H1 (cell line): Measurements from ENCODE around the gene KCND3. TPM values are rescaled to one million over a fixed set of nuclear protein-coding genes. Genes with fewer than 3 reads are reported as not detected.

Experiments
- CTCF ChIA-PET: fragments of 300-600 bp; sonication (Branson Sonifier 250); formaldehyde crosslinking; loops from one replicate; lab custom pipeline; 2021; ENCODE audit not compliant: partially characterized antibody; lab: Charles Lee
- POLR2A ChIA-PET: fragments of 300-600 bp; sonication (Branson Sonifier 250); formaldehyde crosslinking; loops from one replicate; lab custom pipeline; 2021; ENCODE audit warnings: inconsistent platforms; ENCODE audit not compliant: partially characterized antibody; lab: Charles Lee
- DNase-seq, 2 experiments: peaks; one replicate each; pipeline versions ENCODE4 v3.0.0 to v3.0.0-alpha.2; 2010 to 2022; ENCODE audit warnings: low spot score in 2 of 2, low read depth in 1 of 2, mixed read lengths in 1 of 2
- FAIRE-seq: peaks from 2 replicates; lab custom pipeline; 2011; peaks lifted over from hg19 to GRCh38; lab: Jason Lieb, UNC
- H2AFZ ChIP-seq: 2 replicates; pipeline ENCODE4 v1.8.1; 2012; ENCODE audit warnings: low read length, inconsistent platforms
- H2AK5ac ChIP-seq: 2 replicates; pipeline ENCODE4 v1.6.1; 2013; ENCODE audit warnings: low read depth, low read length
- H2BK120ac ChIP-seq: replicated peaks from 2 replicates; pipeline ENCODE3; 2013; ENCODE audit warnings: low read depth, low read length, inconsistent platforms
- H2BK12ac ChIP-seq: 2 replicates; pipeline ENCODE4 v1.6.1; 2013; ENCODE audit warnings: low read depth, low read length
- H2BK15ac ChIP-seq: 2 replicates; pipeline ENCODE4 v1.6.1; 2013; ENCODE audit warnings: low read length
- H2BK20ac ChIP-seq: 2 replicates; pipeline ENCODE4 v1.6.1; 2013; ENCODE audit warnings: low read length
- H2BK5ac ChIP-seq: 2 replicates; pipeline ENCODE4 v1.6.1; 2013; ENCODE audit warnings: low read depth, low read length
- H3K14ac ChIP-seq: 2 replicates; pipeline ENCODE4 v1.6.1; 2013; ENCODE audit warnings: inconsistent platforms; ENCODE audit not compliant: insufficient read length
- H3K18ac ChIP-seq: 2 replicates; pipeline ENCODE4 v1.6.1; 2013; ENCODE audit warnings: low read length; ENCODE audit errors: extremely low read depth
- H3K23ac ChIP-seq: 2 replicates; pipeline ENCODE4 v1.6.1; 2013; ENCODE audit warnings: inconsistent platforms; ENCODE audit not compliant: insufficient read length
- H3K23me2 ChIP-seq: 2 replicates; pipeline ENCODE4 v1.6.1; 2013; ENCODE audit warnings: low read depth, low read length
- H3K27ac ChIP-seq: 2 replicates; pipeline ENCODE4 v1.6.1; 2011; ENCODE audit warnings: low read depth, low read length, inconsistent platforms
- H3K27me3 ChIP-seq, 4 experiments: replicated peaks in 1 of 4; 1 replicate in 1 of 4; 2 replicates in 3 of 4; pipeline versions ENCODE4 v1.6.1 to v1.8.1; 2011 to 2013; ENCODE audit warnings: low read length in 3 of 4, mild to moderate bottlenecking in 3 of 4, inconsistent platforms in 2 of 4, mixed read lengths in 2 of 4, moderate library complexity in 1 of 4; ENCODE audit not compliant: control insufficient read depth in 3 of 4, insufficient read depth in 3 of 4; ENCODE audit errors: extremely low read depth in 1 of 4
- H3K36me3 ChIP-seq, 4 experiments: 2 replicates each; pipeline versions ENCODE4 v1.6.1 to v1.8.1; 2011 to 2013; ENCODE audit warnings: mild to moderate bottlenecking in 4 of 4, low read length in 3 of 4, moderate library complexity in 2 of 4, control low read depth in 1 of 4, inconsistent platforms in 1 of 4; ENCODE audit not compliant: insufficient read depth in 4 of 4, control insufficient read depth in 2 of 4
- H3K4ac ChIP-seq: replicated peaks from 2 replicates; pipeline ENCODE3; 2013; ENCODE audit warnings: low read length, low read depth, mixed read lengths, inconsistent platforms; ENCODE audit not compliant: insufficient read length
- H3K4me1 ChIP-seq, 4 experiments: replicated peaks in 1 of 4; 1 replicate in 1 of 4; 2 replicates in 3 of 4; pipeline versions ENCODE4 v1.6.1 to v1.8.1; 2011 to 2013; ENCODE audit warnings: low read length in 3 of 4, inconsistent platforms in 2 of 4, mixed read lengths in 1 of 4; ENCODE audit not compliant: insufficient read depth in 4 of 4, control insufficient read depth in 3 of 4
- H3K4me2 ChIP-seq, 2 experiments: 2 replicates each; pipeline versions ENCODE4 v1.6.1 to v1.8.1; 2011 to 2013; ENCODE audit warnings: low read depth in 2 of 2, low read length in 2 of 2, control low read depth in 1 of 2, inconsistent platforms in 1 of 2, mild to moderate bottlenecking in 1 of 2; ENCODE audit not compliant: insufficient read depth in 1 of 2
- H3K4me3 ChIP-seq, 4 experiments: fragments of 200-600, 300-600 bp in 1 of 4; sonication (generic), shearing (Covaris generic), sonication (Bioruptor Twin) in 1 of 4; 2 replicates each; pipeline versions ENCODE4 v1.5.1 to v1.8.1; 2011 to 2016; ENCODE audit warnings: low read length in 4 of 4, low read depth in 3 of 4, control low read depth in 2 of 4, inconsistent platforms in 2 of 4, mild to moderate bottlenecking in 2 of 4, mixed read lengths in 1 of 4, moderate library complexity in 1 of 4; ENCODE audit not compliant: insufficient read depth in 2 of 4; ENCODE audit errors: extremely low read depth in 1 of 4
- H3K56ac ChIP-seq: replicated peaks from 2 replicates; pipeline ENCODE3; 2013; ENCODE audit warnings: low read depth, mild to moderate bottlenecking, mixed read lengths, low read length, inconsistent platforms; ENCODE audit not compliant: insufficient read length
- H3K79me1 ChIP-seq: 2 replicates; pipeline ENCODE4 v1.6.1; 2013; ENCODE audit warnings: low read depth, low read length, control low read depth
- H3K79me2 ChIP-seq, 2 experiments: 2 replicates each; pipeline versions ENCODE4 v1.6.1 to v1.8.1; 2012 to 2013; ENCODE audit warnings: low read length in 2 of 2, mild to moderate bottlenecking in 2 of 2, inconsistent platforms in 1 of 2; ENCODE audit not compliant: insufficient read depth in 2 of 2, control insufficient read depth in 1 of 2
- H3K9ac ChIP-seq, 4 experiments: replicated peaks in 1 of 4; 1 replicate in 1 of 4; 2 replicates in 3 of 4; pipeline versions ENCODE4 v1.6.1 to v1.8.1; 2011 to 2013; ENCODE audit warnings: low read depth in 3 of 4, low read length in 3 of 4, control low read depth in 2 of 4, mild to moderate bottlenecking in 2 of 4, moderate library complexity in 2 of 4, inconsistent platforms in 1 of 4; ENCODE audit errors: extremely low read depth in 1 of 4
- H3K9me3 ChIP-seq, 2 experiments: 2 replicates each; pipeline versions ENCODE4 v1.6.1 to v1.8.1; 2012 to 2013; ENCODE audit warnings: mild to moderate bottlenecking in 2 of 2, moderate library complexity in 2 of 2, control low read depth in 1 of 2, inconsistent platforms in 1 of 2, low read depth in 1 of 2, low read length in 1 of 2, mixed read lengths in 1 of 2; ENCODE audit not compliant: insufficient read depth in 2 of 2
- H4K20me1 ChIP-seq, 2 experiments: replicated peaks in 1 of 2; 2 replicates each; pipeline versions ENCODE3 to v1.8.1; 2011 to 2013; ENCODE audit warnings: inconsistent platforms in 2 of 2, low read length in 2 of 2, mild to moderate bottlenecking in 1 of 2; ENCODE audit not compliant: insufficient read depth in 2 of 2, control insufficient read depth in 1 of 2
- H4K5ac ChIP-seq: 2 replicates; pipeline ENCODE4 v1.6.1; 2013; ENCODE audit warnings: low read length, low read depth, mixed read lengths, inconsistent platforms; ENCODE audit not compliant: insufficient read length
- H4K8ac ChIP-seq: 2 replicates; pipeline ENCODE4 v1.8.0; 2013; ENCODE audit warnings: mild to moderate bottlenecking, moderate library complexity, low read length, inconsistent platforms; ENCODE audit not compliant: insufficient read depth; ENCODE audit errors: extremely low read depth
- H4K91ac ChIP-seq: replicated peaks from 2 replicates; pipeline ENCODE3; 2013; ENCODE audit warnings: low read length, mixed read lengths, inconsistent platforms; ENCODE audit not compliant: insufficient read length
- CBX8 ChIP-seq: fragments of 300-800, 300-1000 bp; sonication (generic); IDR thresholded peaks from 2 replicates; pipeline ENCODE4 v1.7.1; 2016; ENCODE audit warnings: low read depth, low read length, borderline replicate concordance
- EGR1 ChIP-seq: IDR thresholded peaks from 2 replicates; pipeline ENCODE4 v1.6.1; 2011; ENCODE audit warnings: low read depth, low read length, borderline replicate concordance
- SAP30 ChIP-seq: fragments of 300-600 bp; sonication (generic); IDR thresholded peaks from 2 replicates; pipeline ENCODE4 v1.7.1; 2012; ENCODE audit warnings: low read length, moderate library complexity, mild to moderate bottlenecking, inconsistent platforms; ENCODE audit not compliant: insufficient read depth, insufficient replicate concordance
- WGBS, 2 experiments: shearing (Covaris generic) in 1 of 2; methylation state at CpG; one replicate each; pipeline versions ENCODE4 v1.1.6 to v1.1.7; 2013 to 2015; ENCODE audit warnings: low lambda C conversion rate in 2 of 2, mixed read lengths in 2 of 2, inconsistent platforms in 1 of 2, low coverage in 1 of 2, missing lambda C conversion rate in 1 of 2; ENCODE audit not compliant: insufficient replicate concordance in 2 of 2, insufficient coverage in 1 of 2, insufficient read length in 1 of 2; ENCODE audit errors: extremely low coverage in 1 of 2, missing lambda C conversion rate in 1 of 2; 5-methylcytosine and 5-hydroxymethylcytosine counted together
- polyA plus RNA-seq, 7 experiments: library from polyadenylated mRNA; depleted of rRNA in 3 of 7; stranded (reverse) in 5 of 7; unstranded in 2 of 7; fragments of >200 nt in 5 of 7; fragments of 200-250 nt in 2 of 7; gene quantifications; 1 replicate in 5 of 7; 2 replicates in 1 of 7; 4 replicates in 1 of 7; pipeline versions ENCODE4 v1.2.1 to v1.2.3, GENCODE V29; 2011 to 2013; ENCODE audit warnings: missing spikeins in 2 of 7, mixed read lengths in 2 of 7
- total RNA-seq: library from RNA; stranded (reverse); fragmentation: NEBNext Ultra II Directional; extraction: Animal tissue kit (Norgen Biotek cat#: 25700); gene quantifications from 2 replicates; pipeline ENCODE4 v1.2.1, GENCODE V29; 2021

The KCND3 gene
- total and polyA plus RNA-seq, 2 of the 8 experiments (the other 6 are each of a cell fraction or from before 2014, with no cell fraction given): 0.14 to 0.48 TPM

DNA sequence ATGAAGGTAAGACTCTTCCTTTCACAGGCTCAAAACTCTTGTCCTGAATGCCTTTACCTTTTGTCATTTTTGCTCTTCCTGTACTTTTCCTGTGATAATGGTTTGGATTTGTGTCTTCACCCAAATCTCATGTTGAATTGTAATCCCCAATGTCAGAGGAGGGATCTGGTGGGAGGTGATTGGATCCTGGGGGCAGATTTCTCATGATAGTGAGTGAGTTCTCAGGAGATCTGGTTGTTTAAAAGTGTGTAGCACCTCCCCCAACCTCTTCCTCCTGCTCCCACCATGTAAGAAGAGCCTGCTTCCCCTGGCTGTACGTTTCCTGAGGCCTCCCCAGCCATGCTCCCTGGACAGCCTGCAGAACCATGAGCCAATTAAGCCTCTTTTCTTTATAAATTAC is 158.3 kb downstream of the KCND3 start:
- no peak overlapping the region for H3K14ac ChIP-seq
- H3K4me3 ChIP-seq: no peak overlapping the region
- no peak overlapping the region for H2BK15ac ChIP-seq
- no peak overlapping the region for H2BK120ac ChIP-seq
- no peak overlapping the region for H2AFZ ChIP-seq
- H3K23me2 ChIP-seq: no peaks in the 10 kb centered on the region
- no peak overlapping the region for H3K27ac ChIP-seq
- no peak overlapping the region for H4K91ac ChIP-seq
- no peak overlapping the region for H3K23ac ChIP-seq
- H3K4ac ChIP-seq: no peak overlapping the region
- no peaks in the 10 kb centered on the region for H4K20me1 ChIP-seq
- H3K9ac ChIP-seq: no peak overlapping the region
- no peaks in the 10 kb centered on the region for H3K27me3 ChIP-seq
- DNase-seq (no peak), FAIRE-seq (no peak)
- no peak overlapping the region for H3K56ac ChIP-seq
- H3K9me3 ChIP-seq: no peaks in the 10 kb centered on the region
- no peaks in the 10 kb centered on the region for H3K79me1 ChIP-seq
- no peak overlapping the region for H3K18ac ChIP-seq
- 93% methylated on average over 1 of the region's 1 CpG; no CpG with 5 or more reads in 1 of the 2 experiments for WGBS, 2 experiments
- H4K5ac ChIP-seq: no peak overlapping the region
- H2BK20ac ChIP-seq: no peak overlapping the region
- no peak overlapping the region for H4K8ac ChIP-seq
- ChIA-PET CTCF (no interaction called here), POLR2A (no interaction called here)
- H2BK12ac ChIP-seq: no peak overlapping the region
- H3K4me1 ChIP-seq: peaks cover 0 to 4% (median 0%) of the 10 kb centered on the region in 4 experiments; a peak in 1 of 7 replicates
- no peak overlapping the region for H3K4me2 ChIP-seq
- H3K79me2 ChIP-seq: no peaks in the 10 kb centered on the region
- no peaks in the 10 kb centered on the region for H3K36me3 ChIP-seq
- H2AK5ac ChIP-seq: no peak overlapping the region
- no peak overlapping the region for H2BK5ac ChIP-seq
- TF ChIP-seq SAP30 (no peak), EGR1 (no peak), CBX8 (no peak)
